ENCODE results near the gene RASAL2.

Gene RASAL2

DNA sequence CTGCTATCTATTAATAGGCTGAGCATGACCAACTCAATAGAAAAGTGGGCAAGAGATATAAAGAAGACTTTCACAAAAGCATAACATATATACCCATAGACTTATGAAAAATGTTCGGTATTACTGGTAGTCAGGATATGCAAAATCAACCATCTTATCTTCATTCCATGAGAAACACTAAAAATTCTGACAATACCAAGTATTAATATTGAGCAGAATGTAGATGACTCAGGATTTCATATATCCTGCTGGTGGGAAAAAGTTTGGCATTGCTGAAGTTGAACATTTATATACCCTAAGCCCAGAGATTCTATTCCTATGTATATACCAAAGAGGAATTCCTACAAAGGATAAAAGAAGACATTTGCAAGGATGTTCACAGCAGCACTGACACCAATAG lies 264.6 kb downstream of the RASAL2 start:
- TF ChIP-seq, protein P1, sequence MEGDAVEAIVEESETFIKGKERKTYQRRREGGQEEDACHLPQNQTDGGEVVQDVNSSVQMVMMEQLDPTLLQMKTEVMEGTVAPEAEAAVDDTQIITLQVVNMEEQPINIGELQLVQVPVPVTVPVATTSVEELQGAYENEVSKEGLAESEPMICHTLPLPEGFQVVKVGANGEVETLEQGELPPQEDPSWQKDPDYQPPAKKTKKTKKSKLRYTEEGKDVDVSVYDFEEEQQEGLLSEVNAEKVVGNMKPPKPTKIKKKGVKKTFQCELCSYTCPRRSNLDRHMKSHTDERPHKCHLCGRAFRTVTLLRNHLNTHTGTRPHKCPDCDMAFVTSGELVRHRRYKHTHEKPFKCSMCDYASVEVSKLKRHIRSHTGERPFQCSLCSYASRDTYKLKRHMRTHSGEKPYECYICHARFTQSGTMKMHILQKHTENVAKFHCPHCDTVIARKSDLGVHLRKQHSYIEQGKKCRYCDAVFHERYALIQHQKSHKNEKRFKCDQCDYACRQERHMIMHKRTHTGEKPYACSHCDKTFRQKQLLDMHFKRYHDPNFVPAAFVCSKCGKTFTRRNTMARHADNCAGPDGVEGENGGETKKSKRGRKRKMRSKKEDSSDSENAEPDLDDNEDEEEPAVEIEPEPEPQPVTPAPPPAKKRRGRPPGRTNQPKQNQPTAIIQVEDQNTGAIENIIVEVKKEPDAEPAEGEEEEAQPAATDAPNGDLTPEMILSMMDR (IDR thresholded peaks at IDR 0.05) = no peak
- no peaks in the 10 kb centered on the region for H3K27me3 ChIP-seq
- H3K27ac ChIP-seq = no peak overlapping the region
- H3K4me3 ChIP-seq (ENCODE audit: low read depth in 1 of 2, low read length in 1 of 2) = no peak overlapping the region
- H3K4me1 ChIP-seq (ENCODE audit: control insufficient read depth in 1 of 2, insufficient read depth in 1 of 2, low read depth in 1 of 2, low read length in 1 of 2) = no peaks in the 10 kb centered on the region
- H3K36me3 ChIP-seq = no peaks in the 10 kb centered on the region
- no peaks in the 10 kb centered on the region for H3K9me3 ChIP-seq

DNA sequence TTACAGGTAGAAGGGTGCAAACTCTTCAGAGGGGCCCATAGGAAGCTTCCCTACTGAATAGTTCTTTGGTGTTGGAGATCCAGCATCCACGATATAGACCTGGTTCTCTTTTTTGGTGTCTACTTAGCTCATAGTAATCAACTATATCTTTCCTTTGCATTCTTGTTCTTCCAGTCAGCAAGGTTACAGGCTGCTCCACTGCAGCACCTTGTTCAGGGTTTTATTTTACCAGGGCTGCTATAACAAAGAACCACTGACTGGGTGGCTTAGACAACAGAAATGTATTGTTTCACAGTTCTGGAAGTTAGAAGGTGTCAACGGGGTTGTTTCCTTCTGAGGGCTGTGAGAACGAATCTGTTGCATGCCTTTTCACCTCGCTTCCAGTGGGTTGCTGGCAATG lies 266.5 kb downstream of the RASAL2 start:
- H3K27me3 ChIP-seq = no peaks in the 10 kb centered on the region
- H3K27ac ChIP-seq = no peak overlapping the region
- no peaks in the 10 kb centered on the region for H3K4me1 ChIP-seq (ENCODE audit: control insufficient read depth in 1 of 2, insufficient read depth in 1 of 2, low read depth in 1 of 2, low read length in 1 of 2)
- H3K9me3 ChIP-seq = no peaks in the 10 kb centered on the region
- H3K4me3 ChIP-seq (ENCODE audit: low read depth in 1 of 2, low read length in 1 of 2) = no peak overlapping the region
- H3K36me3 ChIP-seq = no peaks in the 10 kb centered on the region
- TF ChIP-seq, protein P1 (IDR thresholded peaks at IDR 0.05) = no peak

DNA sequence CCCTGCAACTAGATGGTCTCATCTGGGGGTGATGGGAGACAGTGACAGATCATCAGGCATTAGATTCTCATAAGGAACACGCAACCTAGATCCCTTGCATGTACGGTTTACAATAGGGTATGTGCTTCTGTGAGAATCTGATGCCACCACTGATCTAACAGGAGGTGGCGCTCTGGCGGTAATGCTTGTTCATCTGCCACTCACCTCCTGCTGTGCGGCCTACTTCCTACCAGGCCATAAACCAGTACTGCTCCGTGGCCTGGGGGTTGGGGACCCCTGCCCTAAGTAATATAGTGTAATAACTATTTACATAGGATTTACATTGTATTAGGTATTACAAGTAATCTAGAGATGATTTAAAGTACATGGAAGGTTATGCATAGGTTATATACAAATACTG lies 267.9 kb downstream of the RASAL2 start:
- no peaks in the 10 kb centered on the region for H3K36me3 ChIP-seq
- no peaks in the 10 kb centered on the region for H3K27me3 ChIP-seq
- TF ChIP-seq, protein P1 (IDR thresholded peaks at IDR 0.05) = no peak
- no peak overlapping the region for H3K27ac ChIP-seq
- no peak overlapping the region for H3K4me3 ChIP-seq (ENCODE audit: low read depth in 1 of 2, low read length in 1 of 2)
- no peaks in the 10 kb centered on the region for H3K9me3 ChIP-seq
- H3K4me1 ChIP-seq (ENCODE audit: control insufficient read depth in 1 of 2, insufficient read depth in 1 of 2, low read depth in 1 of 2, low read length in 1 of 2) = no peaks in the 10 kb centered on the region

DNA sequence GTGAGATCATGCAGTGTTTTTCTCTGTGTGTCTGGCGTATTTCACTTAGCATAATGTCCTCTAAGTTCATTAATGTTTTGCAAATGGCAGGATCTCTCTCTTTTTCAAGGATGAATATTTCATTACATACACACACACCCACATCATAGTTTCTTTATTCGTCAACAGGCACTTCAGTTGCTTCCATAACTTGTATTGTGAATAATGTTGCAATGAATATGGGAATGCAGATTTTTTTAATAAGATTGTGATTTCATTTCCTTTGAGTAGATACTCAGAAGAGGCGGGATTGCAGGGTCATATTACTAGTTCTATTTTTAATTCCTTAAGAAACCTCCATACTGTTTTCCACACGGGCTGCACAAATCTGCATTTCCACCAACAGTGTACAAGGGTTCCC lies 268.8 kb downstream of the RASAL2 start:
- Histone ChIP-seq H3K36me3 (no peaks in the 10 kb centered on the region), H3K4me1 (ENCODE audit: control insufficient read depth in 1 of 2, insufficient read depth in 1 of 2, low read depth in 1 of 2, low read length in 1 of 2) (no peaks in the 10 kb centered on the region), H3K27me3 (no peaks in the 10 kb centered on the region), H3K4me3 (ENCODE audit: low read depth in 1 of 2, low read length in 1 of 2) (no peak overlapping the region), H3K9me3 (no peaks in the 10 kb centered on the region), H3K27ac (no peak overlapping the region)
- TF ChIP-seq, protein P1 (IDR thresholded peaks at IDR 0.05) = no peak

DNA sequence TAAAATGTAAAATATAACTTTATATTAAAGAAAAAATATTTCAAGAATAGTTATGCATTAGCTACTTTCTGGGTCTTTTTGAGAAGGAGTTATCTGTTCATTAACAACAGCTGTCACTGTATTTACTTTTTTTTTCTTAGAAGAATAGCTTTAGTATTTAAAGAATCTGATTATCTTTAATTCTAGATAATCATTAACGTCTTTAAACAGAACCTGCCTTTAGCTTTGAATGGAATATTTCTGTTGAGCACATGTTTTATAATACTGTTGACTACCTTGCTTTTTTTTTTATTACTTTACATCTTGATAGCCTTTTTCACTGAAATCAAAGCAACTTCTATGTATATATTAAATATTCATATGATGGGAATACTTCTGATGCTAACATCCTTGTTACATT lies 270.9 kb downstream of the RASAL2 start:
- TF ChIP-seq, protein P1 (IDR thresholded peaks at IDR 0.05) = no peak
- no peak overlapping the region for H3K4me3 ChIP-seq (ENCODE audit: low read depth in 1 of 2, low read length in 1 of 2)
- H3K27ac ChIP-seq = no peak overlapping the region
- H3K4me1 ChIP-seq (ENCODE audit: control insufficient read depth in 1 of 2, insufficient read depth in 1 of 2, low read depth in 1 of 2, low read length in 1 of 2) = no peaks in the 10 kb centered on the region
- H3K9me3 ChIP-seq = no peaks in the 10 kb centered on the region
- H3K36me3 ChIP-seq = no peaks in the 10 kb centered on the region
- no peaks in the 10 kb centered on the region for H3K27me3 ChIP-seq

DNA sequence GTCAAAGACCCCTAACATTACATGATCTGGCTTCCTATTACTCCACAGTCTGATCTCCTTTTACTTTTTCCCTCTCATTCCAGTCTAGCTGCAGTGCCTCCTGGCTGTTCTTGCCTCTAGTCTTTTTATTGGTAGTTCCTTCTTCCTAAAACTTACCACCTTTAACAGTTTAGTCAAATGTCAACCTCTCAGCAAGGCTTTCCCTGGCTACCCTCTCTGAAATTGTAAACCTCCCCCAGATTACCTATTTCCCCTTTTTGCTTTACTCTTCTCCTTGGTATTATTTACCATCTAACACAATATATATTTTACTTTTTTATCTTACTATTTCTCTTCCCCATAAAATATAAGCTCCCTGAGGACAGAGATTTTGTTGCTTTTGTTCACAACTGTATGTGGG lies 273.2 kb downstream of the RASAL2 start:
- Histone ChIP-seq H3K4me3 (ENCODE audit: low read depth in 1 of 2, low read length in 1 of 2) (no peak overlapping the region), H3K36me3 (no peaks in the 10 kb centered on the region), H3K9me3 (no peaks in the 10 kb centered on the region), H3K27ac (no peak overlapping the region), H3K4me1 (ENCODE audit: control insufficient read depth in 1 of 2, insufficient read depth in 1 of 2, low read depth in 1 of 2, low read length in 1 of 2) (peaks cover 0 to 13% of the 10 kb centered on the region in 2 experiments), H3K27me3 (no peaks in the 10 kb centered on the region)
- TF ChIP-seq, protein P1 (IDR thresholded peaks at IDR 0.05) = no peak

Data from neutrophil (primary cell).